ENCODE data around the gene GRSF1. TPM values are rescaled to one million over a fixed set of nuclear protein-coding genes. Genes with fewer than 3 reads are reported as not detected.
A peak's percentile ranks its signal among the peaks of the same experiment; 100 is the strongest.
"Not testable (repeated sequence)": the region's sequence is repeated elsewhere in the genome, so short reads cannot be mapped to it uniquely, and the experiment has no call there.

The GRSF1 gene
- total RNA-seq, 2 experiments from 2014 or later, result 32.8 to 67.0 TPM

DNA sequence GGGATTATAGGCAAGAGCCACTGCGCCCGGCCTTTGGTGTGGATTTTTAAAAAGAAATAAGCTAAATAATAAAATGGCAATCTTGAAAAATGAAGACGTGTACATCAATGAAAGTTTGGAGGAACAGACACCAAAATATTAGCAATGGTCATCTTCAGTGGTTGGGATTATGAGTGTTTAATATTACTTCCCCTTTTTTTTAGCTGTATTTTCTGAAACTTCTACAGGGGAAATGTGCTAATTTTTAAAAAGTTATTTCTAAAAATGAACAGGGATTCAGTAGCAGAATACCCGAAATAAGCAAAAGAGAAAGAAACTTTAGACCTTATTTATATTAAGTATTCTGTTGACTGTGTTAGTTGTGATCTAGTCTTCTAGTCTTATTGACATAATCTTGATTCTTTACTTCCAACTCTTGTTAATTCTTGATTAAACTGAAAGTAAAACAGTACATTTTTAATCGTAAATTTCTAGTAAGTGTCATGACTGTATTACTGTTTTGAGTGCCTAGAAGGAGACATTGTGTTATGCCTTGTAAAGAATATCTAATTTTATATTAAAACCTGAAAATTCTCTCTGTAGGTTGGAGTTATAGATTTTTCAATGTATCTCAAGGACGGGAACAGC lies 66.6 kb downstream of the GRSF1 start:
- Histone ChIP-seq H4K20me1 (ENCODE audit: insufficient read depth, low read length) (no peaks in the 10 kb centered on the region), H2AFZ (ENCODE audit: low read length) (peak overlapping the region; percentile 15; the same call in 1 of the 2 replicates), H3K36me3 (ENCODE audit: insufficient read depth, low read length) (peaks cover 7% of the 10 kb centered on the region), H3K9me2 (ENCODE audit: insufficient read depth, low read length) (no peaks in the 10 kb centered on the region), H3K9me3 (ENCODE audit: low read length) (no peaks in the 10 kb centered on the region), H3K27ac (ENCODE audit: low read depth, low read length, poor library complexity, severe bottlenecking) (no peak overlapping the region), H3K4me1 (ENCODE audit: insufficient read depth, low read length, poor library complexity, severe bottlenecking) (peaks cover 11% of the 10 kb centered on the region), H3K79me2 (ENCODE audit: insufficient read depth, low read depth, low read length) (no peaks in the 10 kb centered on the region), H3K4me3 (ENCODE audit: low read depth, low read length, poor library complexity, severe bottlenecking) (no peak overlapping the region), H3K4me2 (ENCODE audit: low read length) (peak overlapping the region; percentile 24; the same call in 1 of the 2 replicates)
- POLR2A ChIA-PET, result interaction anchor here (0.6 to 1.1 kb wide), 4 partner anchors 30 to 349 kb away, joined by 3 to 4 read pairs (median 3); no protein-coding TSS in a partner anchor
- CTCF ChIA-PET (ENCODE audit: unreplicated experiment), result no interaction called here
- DNase-seq (ENCODE audit: low spot score), result no peak
- no TSS peak for BruUV-seq (replicated peaks)
- intact Hi-C loops (cut with micrococcal nuclease; ENCODE audit: unreplicated experiment), result no loop called here
- TF ChIP-seq EZH2phosphoT487 (IDR thresholded peaks at IDR 0.05; ENCODE audit: borderline replicate concordance, low read depth, low read length), result no peak
- TF ChIP-seq, protein P1, sequence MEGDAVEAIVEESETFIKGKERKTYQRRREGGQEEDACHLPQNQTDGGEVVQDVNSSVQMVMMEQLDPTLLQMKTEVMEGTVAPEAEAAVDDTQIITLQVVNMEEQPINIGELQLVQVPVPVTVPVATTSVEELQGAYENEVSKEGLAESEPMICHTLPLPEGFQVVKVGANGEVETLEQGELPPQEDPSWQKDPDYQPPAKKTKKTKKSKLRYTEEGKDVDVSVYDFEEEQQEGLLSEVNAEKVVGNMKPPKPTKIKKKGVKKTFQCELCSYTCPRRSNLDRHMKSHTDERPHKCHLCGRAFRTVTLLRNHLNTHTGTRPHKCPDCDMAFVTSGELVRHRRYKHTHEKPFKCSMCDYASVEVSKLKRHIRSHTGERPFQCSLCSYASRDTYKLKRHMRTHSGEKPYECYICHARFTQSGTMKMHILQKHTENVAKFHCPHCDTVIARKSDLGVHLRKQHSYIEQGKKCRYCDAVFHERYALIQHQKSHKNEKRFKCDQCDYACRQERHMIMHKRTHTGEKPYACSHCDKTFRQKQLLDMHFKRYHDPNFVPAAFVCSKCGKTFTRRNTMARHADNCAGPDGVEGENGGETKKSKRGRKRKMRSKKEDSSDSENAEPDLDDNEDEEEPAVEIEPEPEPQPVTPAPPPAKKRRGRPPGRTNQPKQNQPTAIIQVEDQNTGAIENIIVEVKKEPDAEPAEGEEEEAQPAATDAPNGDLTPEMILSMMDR (conservative IDR thresholded peaks at IDR 0.05; ENCODE audit: low read length), result no peak

DNA sequence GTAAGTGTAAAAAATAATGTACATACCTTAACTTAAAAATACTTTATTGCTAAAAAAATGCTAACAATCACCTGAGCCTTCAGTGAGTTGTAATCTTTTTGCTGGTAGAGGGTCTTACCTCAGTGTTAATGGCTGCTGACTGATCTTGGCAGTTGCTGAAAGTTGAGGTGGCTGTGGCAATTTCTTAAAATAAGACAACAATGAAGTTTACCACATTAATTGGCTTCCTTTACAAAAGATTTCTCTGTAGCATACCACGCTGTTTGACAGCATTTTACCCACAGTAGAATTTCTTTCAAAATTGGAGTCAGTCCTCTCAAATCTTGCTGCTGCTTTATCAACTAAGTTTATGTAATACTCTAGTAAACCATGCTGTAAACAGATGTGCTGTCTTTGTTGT lies 70.3 kb downstream of the GRSF1 start:
- H3K4me1 ChIP-seq (ENCODE audit: insufficient read depth, low read length, poor library complexity, severe bottlenecking); H3K9me2 ChIP-seq (ENCODE audit: insufficient read depth, low read length); intact Hi-C loops (cut with micrococcal nuclease; ENCODE audit: unreplicated experiment); DNase-seq (ENCODE audit: low spot score); H3K4me2 ChIP-seq (ENCODE audit: low read length); H3K9me3 ChIP-seq (ENCODE audit: low read length); H4K20me1 ChIP-seq (ENCODE audit: insufficient read depth, low read length); H3K4me3 ChIP-seq (ENCODE audit: low read depth, low read length, poor library complexity, severe bottlenecking); BruUV-seq (replicated peaks); H3K27ac ChIP-seq (ENCODE audit: low read depth, low read length, poor library complexity, severe bottlenecking); H2AFZ ChIP-seq (ENCODE audit: low read length); CTCF ChIA-PET (ENCODE audit: unreplicated experiment); H3K79me2 ChIP-seq (ENCODE audit: insufficient read depth, low read depth, low read length): not testable (repeated sequence)
- H3K36me3 ChIP-seq (ENCODE audit: insufficient read depth, low read length), result peaks cover 10% of the 10 kb centered on the region
- POLR2A ChIA-PET, result interaction anchor here (1.6 kb wide), 1 partner anchor 15 kb away, joined by 5 read pairs; no protein-coding TSS in a partner anchor

DNA sequence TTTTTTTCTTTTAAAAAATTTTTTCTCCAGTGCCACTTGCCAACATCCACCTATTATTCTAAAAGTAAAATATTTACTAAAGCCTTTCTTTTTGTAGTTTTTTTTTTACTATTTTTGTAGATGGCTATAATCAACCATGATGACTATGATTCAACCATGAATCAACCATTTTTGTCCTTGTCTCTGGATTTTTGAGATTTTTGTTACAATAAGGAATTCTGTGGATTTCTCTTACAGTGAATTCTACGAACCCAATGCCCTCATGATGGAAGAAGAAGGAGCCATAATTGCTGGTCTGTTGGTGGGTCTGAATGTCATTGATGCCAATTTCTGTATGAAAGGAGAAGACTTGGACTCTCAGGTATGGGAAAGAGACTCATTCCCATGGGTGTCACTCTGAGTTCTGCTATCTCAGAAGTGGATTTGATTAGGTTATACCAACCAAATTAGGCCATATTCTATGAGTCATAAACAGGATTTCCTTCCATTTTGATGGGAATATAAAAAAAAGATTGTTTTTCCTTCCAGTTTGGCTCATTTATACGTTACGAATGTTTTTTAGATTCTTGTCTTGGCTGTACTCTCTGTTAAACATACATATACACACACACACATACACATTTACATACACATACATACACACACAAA lies 71.3 kb downstream of the GRSF1 start:
- ChIA-PET CTCF (ENCODE audit: unreplicated experiment) (interaction anchor here (0.6 kb wide), 1 partner anchor 75 kb away, joined by 3 read pairs; no protein-coding TSS in a partner anchor), POLR2A (interaction anchor here (0.7 kb wide), 1 partner anchor 187 kb away, joined by 3 read pairs; no protein-coding TSS in a partner anchor)
- Histone ChIP-seq H3K9me2 (ENCODE audit: insufficient read depth, low read length) (no peaks in the 10 kb centered on the region), H3K4me1 (ENCODE audit: insufficient read depth, low read length, poor library complexity, severe bottlenecking) (peaks cover 7% of the 10 kb centered on the region), H2AFZ (ENCODE audit: low read length) (no peak overlapping the region), H3K4me3 (ENCODE audit: low read depth, low read length, poor library complexity, severe bottlenecking) (no peak overlapping the region), H3K4me2 (ENCODE audit: low read length) (no peak overlapping the region), H3K79me2 (ENCODE audit: insufficient read depth, low read depth, low read length) (no peaks in the 10 kb centered on the region), H4K20me1 (ENCODE audit: insufficient read depth, low read length) (no peaks in the 10 kb centered on the region), H3K27ac (ENCODE audit: low read depth, low read length, poor library complexity, severe bottlenecking) (no peak overlapping the region), H3K9me3 (ENCODE audit: low read length) (no peaks in the 10 kb centered on the region), H3K36me3 (ENCODE audit: insufficient read depth, low read length) (peaks cover 15% of the 10 kb centered on the region)
- intact Hi-C loops (cut with micrococcal nuclease; ENCODE audit: unreplicated experiment), result no loop called here
- no TSS peak for BruUV-seq (replicated peaks)
- no peak for TF ChIP-seq EZH2phosphoT487 (IDR thresholded peaks at IDR 0.05; ENCODE audit: borderline replicate concordance, low read depth, low read length)
- TF ChIP-seq, protein P1 (conservative IDR thresholded peaks at IDR 0.05; ENCODE audit: low read length), result no peak
- no peak for DNase-seq (ENCODE audit: low spot score)

Small RNAs within 50 kb of the gene (small RNA-seq; reads per million reads assigned to genes)
- not detected for gene RF00026
- gene RNU6-891P, result not detected

Other genes starting within 250 kb of the GRSF1 start
- gene AMBN, start 247.6 kb downstream of the GRSF1 start, total RNA-seq (2014; rRNA removed; shearing (Covaris generic)), result not detected in 2 replicates
- not detected in 2 replicates for gene AMBN, start 247.6 kb downstream of the GRSF1 start, total RNA-seq (2022)
- 0.32 TPM in 1 of 2 replicates, not detected in the other for gene ENAM, start 211.1 kb downstream of the GRSF1 start, total RNA-seq (2014; rRNA removed; shearing (Covaris generic))
- gene ENAM, start 211.1 kb downstream of the GRSF1 start, total RNA-seq (2022), result 3.5 and 6.2 TPM in 2 replicates
- gene JCHAIN, start 173.4 kb downstream of the GRSF1 start, total RNA-seq (2014; rRNA removed; shearing (Covaris generic)), result 1,460 and 1,542 TPM in 2 replicates
- gene JCHAIN, start 173.4 kb downstream of the GRSF1 start, total RNA-seq (2022), result 1,325 and 1,492 TPM in 2 replicates
- gene UTP3, start 151.4 kb downstream of the GRSF1 start, total RNA-seq (2014; rRNA removed; shearing (Covaris generic)), result 34.0 and 51.5 TPM in 2 replicates
- gene UTP3, start 151.4 kb downstream of the GRSF1 start, total RNA-seq (2022), result 54.8 and 57.8 TPM in 2 replicates
- 36.4 and 38.2 TPM in 2 replicates for gene RUFY3, start 117.9 kb downstream of the GRSF1 start, total RNA-seq (2014; rRNA removed; shearing (Covaris generic))
- 42.6 and 52.2 TPM in 2 replicates for gene RUFY3, start 117.9 kb downstream of the GRSF1 start, total RNA-seq (2022)
- 3.9 and 4.7 TPM in 2 replicates for gene MOB1B, start 62.5 kb upstream of the GRSF1 start, total RNA-seq (2014; rRNA removed; shearing (Covaris generic))
- gene MOB1B, start 62.5 kb upstream of the GRSF1 start, total RNA-seq (2022), result 19.4 and 22.4 TPM in 2 replicates
- gene DCK, start 153.8 kb upstream of the GRSF1 start, total RNA-seq (2014; rRNA removed; shearing (Covaris generic)), result 78.2 and 90.1 TPM in 2 replicates
- 146 and 181 TPM in 2 replicates for gene DCK, start 153.8 kb upstream of the GRSF1 start, total RNA-seq (2022)